Erythroblast (primary cell): ENCODE data around the gene CELA3A.

ENCODE experiments used
- DNase-seq, 2 experiments: peaks; one replicate each; lab custom pipeline; 2025; lab: John Stamatoyannopoulos, UW
- GATA1 ChIP-seq: IDR thresholded peaks from 2 replicates; pipeline ENCODE4 v1.6.1; 2011; ENCODE audit warnings: low read depth, mild to moderate bottlenecking, control low read depth, low read length, moderate library complexity
- POLR2A ChIP-seq: IDR thresholded peaks from 2 replicates; pipeline ENCODE4 v1.6.1; 2011; ENCODE audit warnings: mild to moderate bottlenecking, low read length

Gene CELA3A

DNA sequence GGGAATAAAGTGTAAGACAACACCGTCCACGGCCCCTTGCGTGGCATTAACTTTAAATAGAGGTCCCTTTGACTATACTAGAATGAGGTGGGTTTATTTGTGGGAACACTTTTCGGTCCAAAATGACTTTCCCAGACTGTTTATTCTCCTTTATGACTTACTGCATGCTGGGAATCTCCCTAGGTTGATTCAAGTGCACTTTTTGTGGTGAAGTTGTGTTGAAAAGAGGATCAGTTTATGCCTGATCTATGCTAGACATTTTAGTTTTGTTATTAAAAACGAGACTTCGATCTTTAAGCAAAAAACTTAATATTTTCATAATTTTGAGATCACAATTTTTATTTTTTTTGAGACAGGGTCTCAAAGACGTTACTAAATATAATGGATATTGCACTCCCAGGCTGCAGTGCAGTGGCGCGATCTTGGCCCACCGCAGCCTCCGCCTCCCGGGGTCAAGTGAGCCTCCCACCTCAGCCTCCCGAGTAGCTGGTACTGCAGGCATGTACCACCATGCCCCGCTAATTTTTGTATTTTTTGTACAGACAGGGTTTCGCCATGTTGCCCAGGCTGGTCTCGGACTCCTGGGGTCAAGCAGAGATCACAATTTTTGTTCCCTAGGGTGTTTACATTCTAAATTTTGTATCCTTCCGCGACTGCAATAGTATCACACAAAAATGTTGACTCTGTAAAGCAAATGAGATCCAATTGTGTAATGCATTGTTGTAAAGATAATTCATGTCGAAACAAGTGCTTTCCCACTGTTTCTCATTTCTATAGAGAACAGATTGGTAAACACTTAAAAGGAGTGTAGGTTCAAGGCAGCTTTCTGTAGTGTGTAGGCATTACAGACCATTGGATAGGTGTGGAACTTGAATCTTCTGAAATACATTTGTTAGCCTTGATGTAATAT is 52.7 kb downstream of the CELA3A start:
- no peak for TF ChIP-seq GATA1
- no peak for TF ChIP-seq POLR2A
- DNase-seq: peak in 1 of 2 experiments; percentile 27

DNA sequence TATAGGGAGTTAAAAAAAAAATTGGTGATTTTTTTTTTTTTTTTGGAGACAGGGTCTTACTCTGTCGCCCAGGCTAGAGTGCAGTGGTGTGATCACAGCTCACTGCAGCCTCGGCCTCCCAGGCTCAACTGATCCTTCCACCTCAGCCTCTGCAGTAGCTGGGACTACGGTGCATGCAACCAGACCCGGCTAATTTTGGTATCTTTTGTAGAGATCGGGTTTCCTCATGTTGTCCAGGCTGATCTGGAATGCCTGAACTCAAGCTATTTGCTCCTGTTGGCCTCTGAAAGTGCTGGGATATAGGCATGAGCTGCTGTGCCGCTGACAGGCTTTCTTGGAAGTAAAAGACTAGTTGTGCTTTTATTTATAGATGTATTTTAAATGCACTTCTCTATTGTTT is 54.0 kb downstream of the CELA3A start:
- no peak for TF ChIP-seq GATA1
- TF ChIP-seq POLR2A: no peak
- DNase-seq: no peak

DNA sequence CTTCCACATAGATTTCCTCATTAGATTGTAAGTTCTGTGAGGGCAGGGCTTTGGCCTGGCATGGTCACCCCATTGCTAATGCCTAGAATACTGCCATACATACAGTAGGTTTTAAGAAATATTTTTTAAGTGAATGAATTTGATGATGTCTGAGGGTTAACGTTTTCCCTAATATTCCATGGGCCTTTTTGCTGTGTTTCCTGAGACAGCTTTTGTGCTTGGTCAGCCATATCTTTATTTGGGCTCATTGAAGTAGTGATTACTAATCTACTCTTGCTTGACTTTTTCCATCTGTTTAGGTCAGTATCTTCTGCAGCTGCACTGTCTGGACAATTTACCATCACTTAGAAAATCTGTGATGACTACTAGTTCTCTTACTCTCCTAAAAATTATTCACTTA is 54.6 kb downstream of the CELA3A start:
- DNase-seq: no peak

DNA sequence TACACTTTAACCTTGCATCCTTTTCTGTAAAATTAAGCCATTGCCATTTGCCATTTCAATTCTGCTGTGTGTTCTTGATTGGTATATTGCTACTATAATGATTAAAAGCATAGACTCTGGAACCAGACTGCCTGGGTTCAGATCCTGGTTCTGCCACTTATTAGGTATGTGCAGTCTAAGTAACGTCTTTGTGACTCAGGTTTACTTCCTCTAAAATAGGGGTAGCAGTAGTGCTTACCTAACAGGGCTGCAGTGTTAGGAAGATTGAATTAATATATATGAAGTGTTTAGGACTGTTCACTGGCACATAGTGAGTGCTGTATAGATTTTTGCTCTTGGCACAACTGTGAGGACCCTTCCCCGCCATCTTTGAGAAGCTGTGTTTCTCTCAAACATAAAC is 55.5 kb downstream of the CELA3A start:
- DNase-seq: no peak
- TF ChIP-seq POLR2A (no peak), GATA1 (no peak)

More for the DNA sequence above, 54.6 kb downstream of the CELA3A start:
- TF ChIP-seq POLR2A (no peak), GATA1 (no peak)

DNA sequence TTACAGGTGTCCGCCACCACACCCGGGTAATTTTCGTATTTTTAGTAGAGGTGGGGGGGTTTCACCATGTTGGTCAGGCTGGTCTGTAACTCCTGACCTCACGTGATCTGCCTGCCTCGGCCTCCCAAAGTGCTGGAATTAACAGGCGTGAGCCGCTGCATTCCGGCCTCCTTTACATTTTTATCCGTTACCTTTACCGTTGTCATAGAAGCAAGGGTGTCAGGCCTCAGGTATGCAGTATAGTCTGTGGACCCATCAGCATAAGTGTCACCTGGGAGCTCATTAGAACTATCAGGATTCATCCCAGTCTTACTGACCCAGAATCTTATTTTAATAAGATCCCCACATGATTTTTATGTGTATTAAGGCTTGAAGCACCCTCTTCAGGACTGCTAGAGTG is 56.4 kb downstream of the CELA3A start:
- TF ChIP-seq POLR2A (no peak), GATA1 (no peak)
- DNase-seq: no peak
